ENCODE measurements around the gene FOXL1.

The FOXL1 gene

DNA sequence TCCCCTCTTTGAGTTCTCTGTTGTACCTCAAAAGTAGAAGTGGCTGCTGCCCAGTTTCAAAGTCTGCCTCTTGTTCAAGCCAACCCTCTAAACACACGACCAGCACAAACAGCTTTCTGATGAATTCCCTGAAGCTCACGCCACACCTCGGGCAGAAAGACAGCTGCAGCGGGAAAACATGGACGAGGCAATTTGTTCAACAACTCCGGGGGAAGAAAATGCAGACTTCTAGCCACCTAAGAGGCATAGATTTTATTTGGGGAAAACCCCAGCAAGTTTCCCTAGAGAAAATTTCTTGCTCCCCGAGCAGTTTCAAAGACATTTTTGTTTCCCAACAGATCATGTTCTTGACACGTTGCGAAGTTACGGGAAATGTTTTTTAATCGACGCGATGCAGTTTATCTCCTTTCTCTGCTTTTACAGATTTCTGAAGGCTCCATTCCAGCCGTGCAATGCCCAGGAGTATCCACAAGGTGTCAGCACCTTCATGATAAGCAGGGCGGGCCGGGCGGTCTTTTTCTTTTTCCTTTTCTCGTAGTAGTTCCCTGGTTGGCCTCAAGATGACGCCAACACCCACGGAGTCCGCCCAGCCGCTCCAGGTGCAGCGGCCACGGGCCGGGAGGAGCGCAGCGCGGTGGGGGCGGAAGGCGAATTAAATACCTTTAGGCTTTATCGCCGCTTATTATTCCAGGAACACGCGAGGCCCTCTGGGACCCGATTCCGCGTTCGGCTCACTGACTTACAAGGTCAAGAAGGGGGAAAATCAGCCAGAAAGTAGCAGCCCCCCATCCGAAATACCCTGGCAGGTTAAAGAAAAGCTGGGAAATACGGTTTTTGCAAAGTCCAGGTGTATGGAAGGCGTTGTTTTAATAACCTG lies 14.6 kb upstream of the FOXL1 start:
- TF ChIP-seq FOXP2 (optimal IDR thresholded peaks at IDR 0.05; ENCODE audit: control extremely low read depth, extremely low read length, insufficient read depth) = no peak
- no peak for TF ChIP-seq POLR2AphosphoS5 (IDR thresholded peaks at IDR 0.05; ENCODE audit: borderline replicate concordance, low read depth, low read length)
- TF ChIP-seq EZH2 (IDR thresholded peaks at IDR 0.05) = no peak
- peak; percentile 28 for DNase-seq (ENCODE audit: low read depth, low spot score)
- H3K9me3 ChIP-seq (ENCODE audit: low read depth, low read length) = no peaks in the 10 kb centered on the region
- H3K9ac ChIP-seq (ENCODE audit: insufficient read length) = no peak overlapping the region
- H3K27ac ChIP-seq = no peak overlapping the region
- H3K4me3 ChIP-seq = 0 out of 2 replicates have a peak overlapping the region, but pooled peaks have one; percentile 28
- H3K36me3 ChIP-seq (ENCODE audit: insufficient read depth, low read length) = no peaks in the 10 kb centered on the region

GRCh38 chr16:86565181-86565631 lies 13.1 kb upstream of the FOXL1 start:
- Histone ChIP-seq H3K4me3 (no peak overlapping the region), H3K9me3 (ENCODE audit: low read depth, low read length) (no peaks in the 10 kb centered on the region), H3K9ac (ENCODE audit: insufficient read length) (no peak overlapping the region), H3K36me3 (ENCODE audit: insufficient read depth, low read length) (no peaks in the 10 kb centered on the region), H3K27ac (no peak overlapping the region)
- TF ChIP-seq POLR2AphosphoS5 (IDR thresholded peaks at IDR 0.05; ENCODE audit: borderline replicate concordance, low read depth, low read length) = no peak
- TF ChIP-seq EZH2 (IDR thresholded peaks at IDR 0.05) = no peak
- no peak for TF ChIP-seq FOXP2 (optimal IDR thresholded peaks at IDR 0.05; ENCODE audit: control extremely low read depth, extremely low read length, insufficient read depth)
- no peak for DNase-seq (ENCODE audit: low read depth, low spot score)

DNA sequence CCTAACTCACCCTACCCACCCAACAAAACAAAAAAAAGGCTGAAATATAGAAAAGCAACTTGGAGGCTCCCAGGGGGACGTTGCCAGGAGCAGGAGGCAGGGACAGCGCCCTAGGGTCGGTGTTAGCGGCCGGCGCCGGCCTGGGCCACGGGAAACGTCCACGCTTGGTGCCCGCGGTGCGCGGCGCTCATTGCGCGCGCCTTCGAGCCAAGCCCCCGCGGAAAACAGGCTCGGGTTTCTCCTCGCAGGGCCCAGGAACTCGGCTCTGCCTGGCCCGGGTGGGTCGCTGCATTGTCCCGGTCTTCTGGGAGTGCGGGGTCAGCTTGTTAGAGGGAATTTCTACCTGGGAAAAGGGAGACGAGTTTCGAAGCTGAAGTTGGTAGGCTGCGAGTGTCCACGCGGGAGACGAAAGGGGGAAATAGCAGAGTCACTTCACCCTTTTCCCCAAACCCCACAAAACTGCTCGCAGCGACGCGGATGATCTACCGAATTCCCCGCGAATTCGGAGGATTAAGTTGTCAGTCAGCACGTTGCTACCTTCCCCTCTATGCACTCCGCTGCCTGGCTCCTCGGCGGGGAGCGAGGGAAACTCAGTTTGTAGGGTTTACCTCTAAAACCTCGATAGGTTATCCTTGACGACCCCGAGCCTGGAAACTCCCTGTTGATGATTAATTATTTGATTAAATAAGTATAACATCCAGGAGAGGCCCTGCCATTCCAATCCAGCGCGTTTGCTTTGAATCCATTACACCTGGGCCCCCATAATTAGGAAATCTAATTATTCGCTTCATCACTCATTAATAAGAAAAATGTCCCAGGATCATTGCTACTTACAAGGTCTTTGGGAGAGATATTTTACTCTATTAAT lies 12.5 kb upstream of the FOXL1 start:
- TF ChIP-seq FOXP2 (optimal IDR thresholded peaks at IDR 0.05; ENCODE audit: control extremely low read depth, extremely low read length, insufficient read depth) = no peak
- TF ChIP-seq EZH2 (IDR thresholded peaks at IDR 0.05) = no peak
- no peak for TF ChIP-seq POLR2AphosphoS5 (IDR thresholded peaks at IDR 0.05; ENCODE audit: borderline replicate concordance, low read depth, low read length)
- Histone ChIP-seq H3K4me3 (no peak overlapping the region), H3K27ac (no peak overlapping the region), H3K36me3 (ENCODE audit: insufficient read depth, low read length) (no peaks in the 10 kb centered on the region), H3K9me3 (ENCODE audit: low read depth, low read length) (no peaks in the 10 kb centered on the region), H3K9ac (ENCODE audit: insufficient read length) (no peak overlapping the region)
- DNase-seq (ENCODE audit: low read depth, low spot score) = no peak

DNA sequence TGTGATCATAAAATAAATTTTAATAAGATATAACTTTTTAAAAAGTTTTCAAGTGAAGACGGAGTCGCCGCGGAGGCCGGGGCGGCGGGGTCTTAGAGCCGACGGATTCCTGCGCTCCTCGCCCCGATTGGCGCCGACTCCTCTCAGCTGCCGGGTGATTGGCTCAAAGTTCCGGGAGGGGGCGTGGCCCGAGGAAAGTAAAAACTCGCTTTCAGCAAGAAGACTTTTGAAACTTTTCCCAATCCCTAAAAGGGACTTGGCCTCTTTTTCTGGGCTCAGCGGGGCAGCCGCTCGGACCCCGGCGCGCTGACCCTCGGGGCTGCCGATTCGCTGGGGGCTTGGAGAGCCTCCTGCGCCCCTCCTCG lies 11.8 kb upstream of the FOXL1 start, which contains the start of gene FOXC2:
Gene FOXC2 (plus strand): TSS at position 229 of the 365 bp plus-strand sequence. CDS start 507 bp downstream, outside the sequence.
- DNase-seq (ENCODE audit: low read depth, low spot score) = no peak
- Histone ChIP-seq H3K27ac (no peak within 1 kb of the TSS), H3K9ac (ENCODE audit: insufficient read length) (no peak within 1 kb of the TSS), H3K36me3 (ENCODE audit: insufficient read depth, low read length) (no peaks in the 10 kb centered on the region), H3K4me3 (no peak within 1 kb of the TSS), H3K9me3 (ENCODE audit: low read depth, low read length) (no peaks in the 10 kb centered on the region)
- TF ChIP-seq POLR2AphosphoS5 (IDR thresholded peaks at IDR 0.05; ENCODE audit: borderline replicate concordance, low read depth, low read length) = no peak
- TF ChIP-seq EZH2 (IDR thresholded peaks at IDR 0.05) = no peak
- no peak for TF ChIP-seq FOXP2 (optimal IDR thresholded peaks at IDR 0.05; ENCODE audit: control extremely low read depth, extremely low read length, insufficient read depth)

DNA sequence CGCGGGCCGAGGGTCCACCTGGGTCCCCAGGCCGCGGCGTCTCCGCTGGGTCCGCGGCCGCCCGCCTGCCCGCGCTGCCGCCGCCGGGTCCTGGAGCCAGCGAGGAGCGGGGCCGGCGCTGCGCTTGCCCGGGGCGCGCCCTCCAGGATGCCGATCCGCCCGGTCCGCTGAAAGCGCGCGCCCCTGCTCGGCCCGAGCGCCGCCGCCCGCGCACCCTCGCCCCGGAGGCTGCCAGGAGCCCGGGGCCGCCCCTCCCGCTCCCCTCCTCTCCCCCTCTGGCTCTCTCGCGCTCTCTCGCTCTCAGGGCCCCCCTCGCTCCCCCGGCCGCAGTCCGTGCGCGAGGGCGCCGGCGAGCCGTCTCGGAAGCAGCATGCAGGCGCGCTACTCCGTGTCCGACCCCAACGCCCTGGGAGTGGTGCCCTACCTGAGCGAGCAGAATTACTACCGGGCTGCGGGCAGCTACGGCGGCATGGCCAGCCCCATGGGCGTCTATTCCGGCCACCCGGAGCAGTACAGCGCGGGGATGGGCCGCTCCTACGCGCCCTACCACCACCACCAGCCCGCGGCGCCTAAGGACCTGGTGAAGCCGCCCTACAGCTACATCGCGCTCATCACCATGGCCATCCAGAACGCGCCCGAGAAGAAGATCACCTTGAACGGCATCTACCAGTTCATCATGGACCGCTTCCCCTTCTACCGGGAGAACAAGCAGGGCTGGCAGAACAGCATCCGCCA lies 11.2 kb upstream of the FOXL1 start:
- Histone ChIP-seq H3K36me3 (ENCODE audit: insufficient read depth, low read length) (no peaks in the 10 kb centered on the region), H3K27ac (no peak overlapping the region), H3K9me3 (ENCODE audit: low read depth, low read length) (no peaks in the 10 kb centered on the region), H3K9ac (ENCODE audit: insufficient read length) (no peak overlapping the region), H3K4me3 (no peak overlapping the region)
- TF ChIP-seq FOXP2 (optimal IDR thresholded peaks at IDR 0.05; ENCODE audit: control extremely low read depth, extremely low read length, insufficient read depth) (no peak), POLR2AphosphoS5 (IDR thresholded peaks at IDR 0.05; ENCODE audit: borderline replicate concordance, low read depth, low read length) (no peak), EZH2 (IDR thresholded peaks at IDR 0.05) (no peak)
- DNase-seq (ENCODE audit: low read depth, low spot score) = no peak

DNA sequence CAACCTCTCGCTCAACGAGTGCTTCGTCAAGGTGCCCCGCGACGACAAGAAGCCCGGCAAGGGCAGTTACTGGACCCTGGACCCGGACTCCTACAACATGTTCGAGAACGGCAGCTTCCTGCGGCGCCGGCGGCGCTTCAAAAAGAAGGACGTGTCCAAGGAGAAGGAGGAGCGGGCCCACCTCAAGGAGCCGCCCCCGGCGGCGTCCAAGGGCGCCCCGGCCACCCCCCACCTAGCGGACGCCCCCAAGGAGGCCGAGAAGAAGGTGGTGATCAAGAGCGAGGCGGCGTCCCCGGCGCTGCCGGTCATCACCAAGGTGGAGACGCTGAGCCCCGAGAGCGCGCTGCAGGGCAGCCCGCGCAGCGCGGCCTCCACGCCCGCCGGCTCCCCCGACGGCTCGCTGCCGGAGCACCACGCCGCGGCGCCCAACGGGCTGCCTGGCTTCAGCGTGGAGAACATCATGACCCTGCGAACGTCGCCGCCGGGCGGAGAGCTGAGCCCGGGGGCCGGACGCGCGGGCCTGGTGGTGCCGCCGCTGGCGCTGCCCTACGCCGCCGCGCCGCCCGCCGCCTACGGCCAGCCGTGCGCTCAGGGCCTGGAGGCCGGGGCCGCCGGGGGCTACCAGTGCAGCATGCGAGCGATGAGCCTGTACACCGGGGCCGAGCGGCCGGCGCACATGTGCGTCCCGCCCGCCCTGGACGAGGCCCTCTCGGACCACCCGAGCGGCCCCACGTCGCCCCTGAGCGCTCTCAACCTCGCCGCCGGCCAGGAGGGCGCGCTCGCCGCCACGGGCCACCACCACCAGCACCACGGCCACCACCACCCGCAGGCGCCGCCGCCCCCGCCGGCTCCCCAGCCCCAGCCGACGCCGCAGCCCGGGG lies 10.4 kb upstream of the FOXL1 start:
- no peak for DNase-seq (ENCODE audit: low read depth, low spot score)
- TF ChIP-seq POLR2AphosphoS5 (IDR thresholded peaks at IDR 0.05; ENCODE audit: borderline replicate concordance, low read depth, low read length) = no peak
- no peak for TF ChIP-seq EZH2 (IDR thresholded peaks at IDR 0.05)
- TF ChIP-seq FOXP2 (optimal IDR thresholded peaks at IDR 0.05; ENCODE audit: control extremely low read depth, extremely low read length, insufficient read depth) = no peak
- no peak overlapping the region for H3K27ac ChIP-seq
- H3K9ac ChIP-seq (ENCODE audit: insufficient read length) = no peak overlapping the region
- no peak overlapping the region for H3K4me3 ChIP-seq
- no peaks in the 10 kb centered on the region for H3K9me3 ChIP-seq (ENCODE audit: low read depth, low read length)
- no peaks in the 10 kb centered on the region for H3K36me3 ChIP-seq (ENCODE audit: insufficient read depth, low read length)
